GM12878 (cell line): ENCODE measurements around the gene COL20A1. TPM values are rescaled to one million over a fixed set of nuclear protein-coding genes. Genes with fewer than 3 reads are reported as not detected.

ENCODE experiments used
- ATAC-seq: fragments of 200-7000 bp; cut with Tn5 transposase; 3 replicates; pipeline ENCODE4 v1.9.1; 2020; ENCODE audit warnings: mild to moderate bottlenecking, moderate library complexity
- BruUV-seq: library from RNA; stranded (reverse); fragments of 400-500 nt; replicated peaks from 2 replicates; lab custom pipeline; 2021; lab: Mats Ljungman, UMichigan
- CTCF ChIA-PET: fragments of 300-600 bp; sonication (Branson Sonifier 250); formaldehyde crosslinking; extraction: SDS; loops from one replicate; lab custom pipeline; 2021; ENCODE audit warnings: inconsistent platforms; lab: Yijun Ruan, JAX
- POLR2A ChIA-PET: fragments of 350-600 bp; formaldehyde crosslinking; extraction: SDS; loops from one replicate; lab custom pipeline; 2021; ENCODE audit warnings: inconsistent platforms; lab: Charles Lee
- RAD21 ChIA-PET: fragments of 300-600 bp; sonication (Branson Sonifier 250); formaldehyde crosslinking; loops from one replicate; lab custom pipeline; 2023; ENCODE audit warnings: antibody characterized with exemption; ENCODE audit not compliant: unreplicated experiment; lab: Charles Lee
- SMC1A ChIA-PET: fragments of 300-600 bp; sonication (Branson Sonifier 250); formaldehyde crosslinking; loops from one replicate; lab custom pipeline; 2023; ENCODE audit not compliant: unreplicated experiment, uncharacterized antibody; lab: Charles Lee
- DNase-seq: peaks from one replicate; pipeline ENCODE4 v3.0.0-alpha.2; 2011; ENCODE audit warnings: low read depth, low spot score
- FAIRE-seq: peaks from 3 replicates; lab custom pipeline; 2011; peaks lifted over from hg19 to GRCh38; lab: Jason Lieb, UNC
- H2AFZ ChIP-seq: 2 replicates; pipeline ENCODE4 v1.6.0; 2011; ENCODE audit warnings: low read depth, low read length, control low read depth; ENCODE audit not compliant: control insufficient read depth
- H3K27ac ChIP-seq: 2 replicates; pipeline ENCODE4 v1.5.1; 2011; ENCODE audit warnings: control low read depth; ENCODE audit not compliant: control insufficient read depth, insufficient read depth
- H3K27me3 ChIP-seq, 2 experiments: replicated peaks in 1 of 2; 2 replicates each; pipeline versions ENCODE4 v1.6.0 to v1.6.1; 2011; ENCODE audit warnings: low read length in 1 of 2; ENCODE audit not compliant: control insufficient read depth in 2 of 2, insufficient read depth in 2 of 2
- H3K36me3 ChIP-seq, 2 experiments: 2 replicates each; pipeline ENCODE4 v1.5.1; 2011; ENCODE audit warnings: low read length in 1 of 2; ENCODE audit not compliant: control insufficient read depth in 2 of 2, insufficient read depth in 2 of 2
- H3K4me1 ChIP-seq: 2 replicates; pipeline ENCODE4 v1.6.1; 2011; ENCODE audit warnings: mild to moderate bottlenecking, low read length, moderate library complexity, mixed read lengths; ENCODE audit not compliant: control insufficient read depth, insufficient read depth
- H3K4me2 ChIP-seq: 2 replicates; pipeline ENCODE4 v1.6.0; 2011; ENCODE audit warnings: control low read depth; ENCODE audit not compliant: control insufficient read depth, insufficient read depth
- H3K4me3 ChIP-seq: fragments of 200-600 bp; sonication (generic); 2 replicates; pipeline ENCODE4 v1.5.1; 2016
- H3K79me2 ChIP-seq: 2 replicates; pipeline ENCODE4 v1.6.0; 2011; ENCODE audit warnings: low read length; ENCODE audit not compliant: control insufficient read depth, insufficient read depth
- H3K9ac ChIP-seq: 2 replicates; pipeline ENCODE4 v1.8.0; 2011; ENCODE audit warnings: low read length, control low read depth, mixed read lengths; ENCODE audit not compliant: control insufficient read depth, insufficient read depth
- H3K9me3 ChIP-seq: replicated peaks from 3 replicates; pipeline ENCODE4 v1.5.1; 2011; ENCODE audit warnings: mild to moderate bottlenecking, low read length; ENCODE audit not compliant: control insufficient read depth, insufficient read depth
- H4K20me1 ChIP-seq: 2 replicates; pipeline ENCODE4 v1.6.0; 2011; ENCODE audit not compliant: control insufficient read depth, insufficient read depth
- HDGF ChIP-seq: fragments of 450-650 bp; IDR thresholded peaks from 2 replicates; pipeline ENCODE4 v1.6.1; 2016; ENCODE audit warnings: antibody characterized with exemption
- NFIC ChIP-seq: IDR thresholded peaks from 2 replicates; pipeline ENCODE4 v1.6.1; 2012; ENCODE audit warnings: low read depth, mild to moderate bottlenecking, inconsistent platforms, low read length, moderate library complexity
- POLR2A ChIP-seq: IDR thresholded peaks from 2 replicates; pipeline ENCODE4 v1.6.1; 2011; ENCODE audit warnings: low read depth, mild to moderate bottlenecking, low read length
- RB1 ChIP-seq: fragments of 450-650 bp; formaldehyde crosslinking; IDR thresholded peaks from 2 replicates; pipeline ENCODE4 v1.6.1; 2017; ENCODE audit warnings: mild to moderate bottlenecking, borderline replicate concordance
- SIX5 ChIP-seq: IDR thresholded peaks from 2 replicates; pipeline ENCODE4 v1.6.1; 2011; ENCODE audit warnings: mild to moderate bottlenecking, low read depth, low read length, moderate library complexity; ENCODE audit not compliant: severe bottlenecking
- TCF12 ChIP-seq: IDR thresholded peaks from 2 replicates; pipeline ENCODE4 v1.6.1; 2011; ENCODE audit warnings: low read depth, mild to moderate bottlenecking, low read length
- ZNF24 ChIP-seq: fragments of 450-650 bp; IDR thresholded peaks from 2 replicates; pipeline ENCODE4 v1.6.1; 2017; ENCODE audit warnings: antibody characterized with exemption, mild to moderate bottlenecking
- WGBS: methylation state at CpG from one replicate; pipeline ENCODE4 v1.1.6; 2016; ENCODE audit warnings: low lambda C conversion rate; ENCODE audit not compliant: insufficient replicate concordance, insufficient coverage; ENCODE audit errors: missing lambda C conversion rate; 5-methylcytosine and 5-hydroxymethylcytosine counted together
- in situ Hi-C: fragments of 300-500 bp; cut with MboI; formaldehyde crosslinking; loops from 9 replicates; pipeline ENCODE4 v1.14.3; 2018; ENCODE audit warnings: mixed read lengths
- intact Hi-C: fragments of 100-400 bp; cut with micrococcal nuclease; formaldehyde crosslinking; loops from one replicate; pipeline ENCODE4 v1.14.2; 2022; ENCODE audit not compliant: unreplicated experiment
- polyA plus RNA-seq, 11 experiments: library from polyadenylated mRNA; depleted of rRNA in 4 of 11; unstranded in 6 of 11; stranded (reverse) in 5 of 11; fragments of >200 nt; fragmentation: Nextera tagmentation in 4 of 11; fragmentation: Illumina TruSeq in 1 of 11; extraction: Ambion mirVana in 4 of 11; extraction: Trizol in 1 of 11; gene quantifications; 1 replicate in 1 of 11; 2 replicates in 10 of 11; pipeline versions ENCODE4 v1.2.1 to v1.2.3, GENCODE V29; 2011 to 2016; ENCODE audit warnings: inconsistent platforms in 2 of 11, missing spikeins in 2 of 11, low read depth in 1 of 11
- total RNA-seq, 4 experiments: library from RNA; depleted of rRNA in 3 of 4; stranded (reverse); fragments of >200 nt in 3 of 4; fragmentation: Illumina TruSeq in 1 of 4; extraction: Trizol in 1 of 4; gene quantifications; 2 replicates each; pipeline versions ENCODE4 v1.2.1 to v1.2.3, GENCODE V29; 2013 to 2021
- TF ChIP-seq, protein P1 (sequence below): fragments of 450-650 bp; formaldehyde crosslinking; IDR thresholded peaks from 2 replicates; pipeline ENCODE4 v1.4.0; 2020; ENCODE audit warnings: mild to moderate bottlenecking, moderate library complexity
- TF ChIP-seq, protein P2 (sequence below): IDR thresholded peaks from 2 replicates; pipeline ENCODE4 v1.6.1; 2011; ENCODE audit warnings: borderline replicate concordance, low read depth, mild to moderate bottlenecking, moderate library complexity, low read length; ENCODE audit not compliant: insufficient read depth, poor library complexity, severe bottlenecking

The COL20A1 gene
- total and polyA plus RNA-seq, 10 of the 15 experiments (the other 5 are each of a cell fraction or from before 2014, with no cell fraction given) = not detected

DNA sequence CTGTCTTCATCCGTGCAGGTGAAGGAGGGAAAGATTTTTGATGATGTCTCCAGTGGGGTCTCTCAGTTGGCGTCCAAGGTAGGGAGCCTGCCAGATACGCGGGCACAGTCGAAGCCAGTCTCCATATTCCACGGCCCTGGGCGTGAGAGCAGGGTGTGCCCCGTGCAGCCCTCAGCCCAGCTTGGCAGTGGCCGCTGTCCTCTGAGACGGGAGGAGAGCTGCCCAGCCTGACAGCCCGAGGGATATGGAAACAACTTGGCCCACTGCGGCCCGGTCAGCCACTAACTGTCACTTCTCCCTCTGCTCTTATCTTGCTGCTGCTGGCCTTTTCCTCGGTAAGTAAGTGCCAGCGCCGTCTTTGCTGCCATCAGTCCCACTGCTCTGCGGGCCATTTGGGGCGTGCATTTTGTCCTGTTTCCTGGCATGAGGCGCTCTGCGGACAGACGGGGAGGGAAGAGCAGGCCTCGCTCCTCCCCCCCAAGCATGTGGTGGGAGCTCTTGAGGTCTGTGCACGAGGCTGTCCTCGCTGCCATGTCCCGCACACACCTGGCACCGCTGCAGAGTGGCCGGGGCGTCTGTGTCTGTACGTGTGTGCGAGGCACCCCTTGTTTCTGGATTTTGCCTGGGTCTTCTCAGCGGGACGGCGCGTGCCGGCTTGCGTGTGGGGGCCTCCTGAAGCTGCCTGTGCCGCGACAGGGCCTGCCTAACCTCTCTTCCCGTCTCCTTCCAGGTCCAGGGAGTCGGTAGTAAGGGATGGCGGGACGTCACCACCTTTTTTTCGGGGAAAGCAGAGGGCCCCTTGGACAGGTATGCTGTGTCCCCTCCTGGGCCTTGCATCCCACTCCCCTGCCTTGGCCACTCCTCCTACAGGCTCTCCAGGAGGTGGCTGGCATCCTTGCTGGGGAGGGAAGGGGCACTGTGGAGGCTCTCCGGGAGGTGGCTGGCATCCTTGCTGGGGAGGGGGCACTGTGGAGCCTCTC is 7.1 kb upstream of the COL20A1 start:
- ChIA-PET CTCF (no interaction called here), RAD21 (no interaction called here), POLR2A (no interaction called here), SMC1A (no interaction called here)
- no peak overlapping the region for H3K9ac ChIP-seq
- in situ Hi-C loops (no loop called here), intact Hi-C loops (no loop called here)
- no peak overlapping the region for H3K4me3 ChIP-seq
- no peak overlapping the region for H3K4me2 ChIP-seq
- WGBS = 93% methylated on average over 41 of the region's 44 CpGs
- peaks cover 6 to 16% of the 10 kb centered on the region in 2 experiments for H3K36me3 ChIP-seq
- H3K79me2 ChIP-seq = no peaks in the 10 kb centered on the region
- no peaks in the 10 kb centered on the region for H3K9me3 ChIP-seq
- H3K27me3 ChIP-seq = no peaks in the 10 kb centered on the region
- FAIRE-seq (no peak), DNase-seq (no peak), ATAC-seq (no peak)
- no peak overlapping the region for H3K27ac ChIP-seq
- no TSS peak for BruUV-seq
- TF ChIP-seq HDGF (no peak), POLR2A (peak; percentile 31; the same call in 1 of the 2 replicates)
- H3K4me1 ChIP-seq = no peaks in the 10 kb centered on the region
- no peak overlapping the region for H2AFZ ChIP-seq
- H4K20me1 ChIP-seq = no peaks in the 10 kb centered on the region

DNA sequence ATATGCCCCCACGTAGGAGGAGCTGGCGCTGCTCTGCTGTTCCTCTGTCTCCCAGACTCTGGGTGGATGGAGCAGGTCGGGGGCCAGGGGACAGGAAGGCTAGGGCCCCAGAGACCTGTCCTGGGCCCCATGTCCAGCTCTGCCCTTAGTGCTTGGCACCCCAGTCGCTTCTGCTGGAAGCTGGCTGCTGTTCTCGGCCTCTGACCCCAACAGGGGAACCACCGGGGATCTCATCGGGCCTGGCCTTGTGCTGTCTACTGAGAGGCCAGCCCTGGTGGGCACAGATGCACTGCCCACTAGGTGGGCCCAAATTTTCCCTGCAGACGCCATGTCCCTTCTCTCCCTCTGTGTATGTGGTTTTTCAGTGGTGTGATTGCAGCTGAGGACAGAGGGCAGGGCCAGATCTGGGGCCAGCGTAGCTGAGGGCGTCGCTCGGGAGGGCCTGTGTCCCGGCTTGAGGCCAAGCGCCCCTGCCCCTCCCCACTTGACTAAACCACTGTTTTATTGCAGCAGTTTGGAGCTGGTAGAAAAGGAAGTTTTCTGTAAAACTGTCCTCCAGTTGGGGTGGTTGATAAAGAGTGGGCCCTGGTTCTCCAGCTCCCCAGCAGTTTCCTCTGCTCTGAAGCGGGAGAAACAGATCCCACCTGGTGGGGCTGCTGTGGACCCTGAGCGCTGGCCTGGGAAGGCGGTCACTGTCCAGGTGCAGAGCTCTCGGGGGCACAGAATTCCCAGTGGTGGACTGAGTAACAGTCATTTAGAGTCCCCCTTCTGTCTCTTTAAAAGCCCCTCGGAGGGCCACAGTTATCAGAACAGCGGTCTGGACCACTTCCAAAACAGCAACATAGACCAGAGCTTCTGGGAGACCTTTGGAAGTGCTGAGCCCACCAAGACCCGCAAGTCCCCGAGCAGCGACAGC is 5.9 kb upstream of the COL20A1 start:
- WGBS = 85% methylated on average over 21 of the region's 23 CpGs
- ATAC-seq (no peak), FAIRE-seq (no peak), DNase-seq (no peak)
- POLR2A ChIA-PET = no interaction called here
- no peaks in the 10 kb centered on the region for H3K9me3 ChIP-seq
- H3K9ac ChIP-seq = no peak overlapping the region
- H3K36me3 ChIP-seq = peaks cover 2 to 13% of the 10 kb centered on the region in 2 experiments
- H3K27me3 ChIP-seq = no peaks in the 10 kb centered on the region
- H3K4me1 ChIP-seq = no peaks in the 10 kb centered on the region
- no peak overlapping the region for H2AFZ ChIP-seq
- SMC1A ChIA-PET = no interaction called here
- H4K20me1 ChIP-seq = no peaks in the 10 kb centered on the region
- in situ Hi-C loops (no loop called here), intact Hi-C loops (no loop called here)
- no peak overlapping the region for H3K4me2 ChIP-seq
- no peak overlapping the region for H3K27ac ChIP-seq
- H3K79me2 ChIP-seq = no peaks in the 10 kb centered on the region
- no TSS peak for BruUV-seq
- CTCF ChIA-PET = interaction anchor here (1.8 kb wide), 1 partner anchor 63 kb away, joined by 6 read pairs; no protein-coding TSS in a partner anchor
- RAD21 ChIA-PET = interaction anchor here (0.7 kb wide), 1 partner anchor 315 kb away, joined by 4 read pairs; no protein-coding TSS in a partner anchor
- no peak overlapping the region for H3K4me3 ChIP-seq
- TF ChIP-seq SIX5 (no peak), ZNF24 (no peak), TCF12 (no peak), RB1 (no peak), NFIC (no peak)
- TF ChIP-seq, protein P1, sequence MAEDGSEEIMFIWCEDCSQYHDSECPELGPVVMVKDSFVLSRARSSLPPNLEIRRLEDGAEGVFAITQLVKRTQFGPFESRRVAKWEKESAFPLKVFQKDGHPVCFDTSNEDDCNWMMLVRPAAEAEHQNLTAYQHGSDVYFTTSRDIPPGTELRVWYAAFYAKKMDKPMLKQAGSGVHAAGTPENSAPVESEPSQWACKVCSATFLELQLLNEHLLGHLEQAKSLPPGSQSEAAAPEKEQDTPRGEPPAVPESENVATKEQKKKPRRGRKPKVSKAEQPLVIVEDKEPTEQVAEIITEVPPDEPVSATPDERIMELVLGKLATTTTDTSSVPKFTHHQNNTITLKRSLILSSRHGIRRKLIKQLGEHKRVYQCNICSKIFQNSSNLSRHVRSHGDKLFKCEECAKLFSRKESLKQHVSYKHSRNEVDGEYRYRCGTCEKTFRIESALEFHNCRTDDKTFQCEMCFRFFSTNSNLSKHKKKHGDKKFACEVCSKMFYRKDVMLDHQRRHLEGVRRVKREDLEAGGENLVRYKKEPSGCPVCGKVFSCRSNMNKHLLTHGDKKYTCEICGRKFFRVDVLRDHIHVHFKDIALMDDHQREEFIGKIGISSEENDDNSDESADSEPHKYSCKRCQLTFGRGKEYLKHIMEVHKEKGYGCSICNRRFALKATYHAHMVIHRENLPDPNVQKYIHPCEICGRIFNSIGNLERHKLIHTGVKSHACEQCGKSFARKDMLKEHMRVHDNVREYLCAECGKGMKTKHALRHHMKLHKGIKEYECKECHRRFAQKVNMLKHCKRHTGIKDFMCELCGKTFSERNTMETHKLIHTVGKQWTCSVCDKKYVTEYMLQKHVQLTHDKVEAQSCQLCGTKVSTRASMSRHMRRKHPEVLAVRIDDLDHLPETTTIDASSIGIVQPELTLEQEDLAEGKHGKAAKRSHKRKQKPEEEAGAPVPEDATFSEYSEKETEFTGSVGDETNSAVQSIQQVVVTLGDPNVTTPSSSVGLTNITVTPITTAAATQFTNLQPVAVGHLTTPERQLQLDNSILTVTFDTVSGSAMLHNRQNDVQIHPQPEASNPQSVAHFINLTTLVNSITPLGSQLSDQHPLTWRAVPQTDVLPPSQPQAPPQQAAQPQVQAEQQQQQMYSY = no peak
- TF ChIP-seq, protein P2, sequence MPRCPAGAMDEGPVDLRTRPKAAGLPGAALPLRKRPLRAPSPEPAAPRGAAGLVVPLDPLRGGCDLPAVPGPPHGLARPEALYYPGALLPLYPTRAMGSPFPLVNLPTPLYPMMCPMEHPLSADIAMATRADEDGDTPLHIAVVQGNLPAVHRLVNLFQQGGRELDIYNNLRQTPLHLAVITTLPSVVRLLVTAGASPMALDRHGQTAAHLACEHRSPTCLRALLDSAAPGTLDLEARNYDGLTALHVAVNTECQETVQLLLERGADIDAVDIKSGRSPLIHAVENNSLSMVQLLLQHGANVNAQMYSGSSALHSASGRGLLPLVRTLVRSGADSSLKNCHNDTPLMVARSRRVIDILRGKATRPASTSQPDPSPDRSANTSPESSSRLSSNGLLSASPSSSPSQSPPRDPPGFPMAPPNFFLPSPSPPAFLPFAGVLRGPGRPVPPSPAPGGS = no peak
